HL-60 (cell line): ENCODE results near the gene SH3RF3.

ENCODE experiments used
- CTCF ChIP-seq: IDR thresholded peaks from one replicate; pipeline ENCODE4 v1.5.1; 2011; ENCODE audit warnings: low read length, control low read depth, inconsistent platforms; ENCODE audit not compliant: insufficient read depth
- GABPA ChIP-seq: IDR thresholded peaks from 2 replicates; pipeline ENCODE4 v1.6.1; 2012; ENCODE audit warnings: low read depth
- REST ChIP-seq: IDR thresholded peaks from 2 replicates; pipeline ENCODE4 v1.6.1; 2012; ENCODE audit warnings: low read depth; ENCODE audit not compliant: insufficient replicate concordance

- TF ChIP-seq CTCF, result no peak
- TF ChIP-seq REST, result no peak
- TF ChIP-seq GABPA, result no peak
Observed at GRCh38 chr2:109392816-109393661, 264.0 kb downstream of the SH3RF3 start.
